ENCODE data around the gene FOLR2.

DNA sequence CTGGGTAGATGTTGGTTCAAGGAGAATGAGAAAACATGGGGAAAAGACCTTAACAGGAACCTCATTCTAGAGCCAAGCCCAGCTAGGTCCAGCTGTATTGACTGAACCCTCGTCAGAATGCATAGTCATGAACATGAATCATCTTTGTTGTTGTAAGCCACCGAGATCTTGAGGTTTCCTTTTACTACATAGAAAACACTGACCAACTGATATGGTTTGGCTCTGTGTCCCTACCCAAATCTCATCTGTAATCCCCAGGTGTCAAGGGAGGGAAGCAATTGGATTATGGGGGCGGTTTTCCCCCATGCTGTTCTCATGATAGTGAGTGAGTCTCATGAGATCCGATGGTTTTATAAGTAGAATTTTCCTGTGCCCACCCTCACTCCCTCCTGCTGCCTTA, 46.8 kb downstream of the FOLR2 start:
- TF ChIP-seq POLR2AphosphoS5 (IDR thresholded peaks at IDR 0.05; ENCODE audit: low read depth, low read length) = no peak
- TF ChIP-seq POLR2A (IDR thresholded peaks at IDR 0.05; ENCODE audit: low read depth, low read length) = no peak
- no peak for TF ChIP-seq TAF1 (IDR thresholded peaks at IDR 0.05; ENCODE audit: low read depth, low read length)

All from GM12891 (cell line).